HG03095 (cell line): ENCODE measurements around the gene CEBPZ.
"Not testable (repeated sequence)": the region's sequence is repeated elsewhere in the genome, so short reads cannot be mapped to it uniquely, and the experiment has no call there.

Experiments used
- ATAC-seq: cut with Tn5 transposase; IDR thresholded peaks from one replicate; pipeline ENCODE4 v1.9.1; 2021; ENCODE audit warnings: moderate library complexity; ENCODE audit not compliant: unreplicated experiment

Gene CEBPZ

GRCh38 chr2:37219046-37219445, 12.3 kb downstream of the CEBPZ start:
- no peak for ATAC-seq

- no peak for ATAC-seq
Observed at GRCh38 chr2:37215250-37215649, 16.1 kb downstream of the CEBPZ start.

GRCh38 chr2:37211939-37212338, 19.5 kb downstream of the CEBPZ start:
- no peak for ATAC-seq

GRCh38 chr2:37211212-37211611, 20.2 kb downstream of the CEBPZ start:
- ATAC-seq = no peak

- ATAC-seq = not testable (repeated sequence)
Observed at GRCh38 chr2:37206760-37207159, 24.6 kb downstream of the CEBPZ start.

GRCh38 chr2:37205689-37206341, 25.6 kb downstream of the CEBPZ start:
- no peak for ATAC-seq

GRCh38 chr2:37205071-37205661, 26.2 kb downstream of the CEBPZ start:
- not testable (repeated sequence) for ATAC-seq

- ATAC-seq = no peak
Observed at GRCh38 chr2:37203708-37204107, 27.7 kb downstream of the CEBPZ start.

GRCh38 chr2:37201766-37202165, 29.6 kb downstream of the CEBPZ start:
- ATAC-seq = no peak

- no peak for ATAC-seq
Observed at GRCh38 chr2:37201208-37201607, 30.2 kb downstream of the CEBPZ start.

GRCh38 chr2:37198681-37199065, 32.7 kb downstream of the CEBPZ start:
- ATAC-seq = no peak

- peak; percentile 59 for ATAC-seq
Observed at GRCh38 chr2:37196320-37197195, 34.8 kb downstream of the CEBPZ start, which contains the start of gene CEBPZOS. TSS of gene CEBPZOS (plus strand) at chr2:37196496. CDS start at chr2:37199705, 3,209 bp downstream.

GRCh38 chr2:37195862-37196319, 35.5 kb downstream of the CEBPZ start:
- not testable (repeated sequence) for ATAC-seq

GRCh38 chr2:37192551-37192950, 38.8 kb downstream of the CEBPZ start:
- ATAC-seq = no peak

- no peak for ATAC-seq
Observed at GRCh38 chr2:37191747-37192146, 39.6 kb downstream of the CEBPZ start.

- no peak for ATAC-seq
Observed at GRCh38 chr2:37191253-37191652, 40.1 kb downstream of the CEBPZ start.

- ATAC-seq = no peak
Observed at GRCh38 chr2:37190290-37190689, 41.1 kb downstream of the CEBPZ start.

GRCh38 chr2:37189452-37190153, 41.8 kb downstream of the CEBPZ start:
- no peak for ATAC-seq

GRCh38 chr2:37188570-37188969, 42.8 kb downstream of the CEBPZ start, which contains the start of gene SULT6B1:
TSS of gene SULT6B1 (minus strand) at chr2:37188670. CDS start at chr2:37188640, 30 bp downstream.
- ATAC-seq = no peak

- ATAC-seq = no peak
Observed at GRCh38 chr2:37181726-37182684, 49.4 kb downstream of the CEBPZ start.
